AG04450 (cell line): ENCODE measurements around the gene ADNP2. TPM values are rescaled to one million over a fixed set of nuclear protein-coding genes. Genes with fewer than 3 reads are reported as not detected.

ENCODE experiments used
- CTCF ChIA-PET: fragments of 300-600, 350-600 bp; formaldehyde crosslinking; extraction: SDS; loops from one replicate; lab custom pipeline; 2022; ENCODE audit warnings: antibody characterized with exemption, inconsistent platforms; lab: Charles Lee
- POLR2A ChIA-PET: fragments of 350-600 bp; formaldehyde crosslinking; extraction: SDS; loops from one replicate; lab custom pipeline; 2021; ENCODE audit warnings: antibody characterized with exemption, inconsistent platforms; lab: Yijun Ruan, JAX
- DNase-seq: peaks from one replicate; pipeline ENCODE4 v3.0.0-alpha.2; 2011; ENCODE audit warnings: low read depth, low spot score
- H3K27ac ChIP-seq: one replicate; pipeline ENCODE4 v1.5.1; 2012; ENCODE audit warnings: low read depth, low read length, control low read depth
- H3K27me3 ChIP-seq: one replicate; pipeline ENCODE4 v1.6.0; 2012; ENCODE audit warnings: low read length; ENCODE audit not compliant: control insufficient read depth, insufficient read depth
- H3K4me3 ChIP-seq: 2 replicates; pipeline ENCODE4 v1.5.1; 2011; ENCODE audit warnings: mild to moderate bottlenecking, low read depth, low read length, control low read depth
- H3K9me3 ChIP-seq: 2 replicates; pipeline ENCODE4 v1.5.1; 2012; ENCODE audit warnings: low read length; ENCODE audit not compliant: control insufficient read depth, insufficient read depth
- polyA plus RNA-seq: library from polyadenylated mRNA; depleted of rRNA; stranded (reverse); fragments of >200 nt; gene quantifications from 2 replicates; pipeline ENCODE4 v1.2.3, GENCODE V29; 2011
- TF ChIP-seq, protein P1 (sequence below): IDR thresholded peaks from 2 replicates; pipeline ENCODE4 v1.5.1; 2011; ENCODE audit warnings: low read depth, low read length, control low read depth, inconsistent platforms

Gene ADNP2
- polyA plus RNA-seq, 1 experiment, result 6.8 TPM

GRCh38 chr18:80167931-80168330 lies 58.9 kb downstream of the ADNP2 start:
- H3K27me3 ChIP-seq, result no peaks in the 10 kb centered on the region
- TF ChIP-seq, protein P1, sequence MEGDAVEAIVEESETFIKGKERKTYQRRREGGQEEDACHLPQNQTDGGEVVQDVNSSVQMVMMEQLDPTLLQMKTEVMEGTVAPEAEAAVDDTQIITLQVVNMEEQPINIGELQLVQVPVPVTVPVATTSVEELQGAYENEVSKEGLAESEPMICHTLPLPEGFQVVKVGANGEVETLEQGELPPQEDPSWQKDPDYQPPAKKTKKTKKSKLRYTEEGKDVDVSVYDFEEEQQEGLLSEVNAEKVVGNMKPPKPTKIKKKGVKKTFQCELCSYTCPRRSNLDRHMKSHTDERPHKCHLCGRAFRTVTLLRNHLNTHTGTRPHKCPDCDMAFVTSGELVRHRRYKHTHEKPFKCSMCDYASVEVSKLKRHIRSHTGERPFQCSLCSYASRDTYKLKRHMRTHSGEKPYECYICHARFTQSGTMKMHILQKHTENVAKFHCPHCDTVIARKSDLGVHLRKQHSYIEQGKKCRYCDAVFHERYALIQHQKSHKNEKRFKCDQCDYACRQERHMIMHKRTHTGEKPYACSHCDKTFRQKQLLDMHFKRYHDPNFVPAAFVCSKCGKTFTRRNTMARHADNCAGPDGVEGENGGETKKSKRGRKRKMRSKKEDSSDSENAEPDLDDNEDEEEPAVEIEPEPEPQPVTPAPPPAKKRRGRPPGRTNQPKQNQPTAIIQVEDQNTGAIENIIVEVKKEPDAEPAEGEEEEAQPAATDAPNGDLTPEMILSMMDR, result no peak
- peaks cover 23% of the 10 kb centered on the region for H3K9me3 ChIP-seq
- ChIA-PET POLR2A (no interaction called here), CTCF (interaction anchor here (1.6 to 2.1 kb wide), 2 partner anchors 9 to 11 kb away, joined by 6 to 7 read pairs; no protein-coding TSS in a partner anchor)
- no peak overlapping the region for H3K4me3 ChIP-seq
- H3K27ac ChIP-seq, result no peak overlapping the region
- no peak for DNase-seq

DNA sequence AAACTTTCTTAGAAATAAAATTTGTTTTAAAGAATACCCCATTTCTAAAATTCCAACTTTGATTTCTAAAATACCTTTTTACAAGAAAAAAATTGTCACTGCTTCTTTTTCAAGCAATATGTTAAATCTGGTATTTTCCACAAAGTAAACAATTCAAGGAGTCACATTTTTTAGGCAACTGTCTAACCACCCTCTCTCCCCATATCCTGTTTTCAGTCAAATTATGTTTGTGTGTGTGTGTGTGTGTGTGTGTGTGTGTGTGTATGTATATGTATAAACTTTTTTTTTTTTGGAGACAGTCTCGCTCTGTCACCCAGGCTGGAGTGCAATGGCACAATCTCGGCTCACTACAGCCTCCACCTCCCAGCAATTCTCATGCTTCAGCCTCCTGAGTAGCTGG lies 59.3 kb downstream of the ADNP2 start:
- DNase-seq, result no peak
- H3K27ac ChIP-seq, result no peak overlapping the region
- CTCF ChIA-PET, result interaction anchor here (0.6 to 2.1 kb wide), 4 partner anchors 9 to 88 kb away, joined by 3 to 7 read pairs (median 4); no protein-coding TSS in a partner anchor
- H3K4me3 ChIP-seq, result no peak overlapping the region
- TF ChIP-seq, protein P1, result no peak
- no peaks in the 10 kb centered on the region for H3K27me3 ChIP-seq
- POLR2A ChIA-PET, result no interaction called here
- H3K9me3 ChIP-seq, result peaks cover 18% of the 10 kb centered on the region

DNA sequence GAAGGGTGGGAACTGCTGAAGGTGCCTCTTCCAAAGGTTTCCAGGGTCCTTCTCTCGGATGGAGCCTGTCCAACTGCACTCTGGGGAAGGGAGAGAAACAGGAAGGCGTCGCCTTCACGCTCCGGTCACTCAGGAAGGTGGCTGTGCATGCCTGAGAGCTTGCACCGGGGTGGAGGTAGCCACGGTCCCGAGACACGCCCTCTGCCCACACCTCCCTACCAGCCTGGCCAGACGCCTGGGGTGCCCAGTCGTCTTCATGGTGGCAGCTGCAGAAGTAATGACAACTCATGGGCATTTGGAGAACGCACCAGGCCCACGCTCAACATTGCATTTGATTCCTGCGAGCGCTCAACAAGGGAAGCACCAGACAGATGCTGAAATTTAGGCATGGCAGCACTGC lies 59.9 kb downstream of the ADNP2 start:
- ChIA-PET POLR2A (no interaction called here), CTCF (interaction anchor here (0.6 to 3.3 kb wide), 6 partner anchors 10 to 88 kb away, joined by 3 to 29 read pairs (median 5); no protein-coding TSS in a partner anchor)
- H3K27ac ChIP-seq, result no peak overlapping the region

DNA sequence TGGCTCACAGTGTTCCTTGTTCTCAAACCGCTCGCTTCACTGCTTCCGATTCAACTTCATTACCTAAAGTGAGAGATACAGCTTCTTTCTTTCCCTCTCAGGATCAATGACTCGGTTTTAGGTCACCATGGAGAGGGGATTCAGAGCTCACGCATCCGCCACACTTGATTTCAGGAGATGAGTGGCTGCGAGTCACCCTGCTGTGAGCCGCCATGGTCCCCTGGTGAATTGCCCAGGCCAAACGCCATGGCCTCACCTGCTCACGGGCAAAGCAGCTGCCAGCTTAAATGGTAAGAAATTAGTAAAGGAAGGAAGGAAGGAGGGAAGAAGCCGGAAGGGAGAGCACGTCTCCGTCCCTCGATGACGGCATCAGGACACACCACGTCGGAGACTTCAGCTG lies 60.5 kb downstream of the ADNP2 start:
- H3K9me3 ChIP-seq, result peaks cover 6% of the 10 kb centered on the region
- no peaks in the 10 kb centered on the region for H3K27me3 ChIP-seq
- POLR2A ChIA-PET, result no interaction called here
- H3K27ac ChIP-seq, result no peak overlapping the region
- CTCF ChIA-PET, result interaction anchor here (1.1 to 3.3 kb wide), 9 partner anchors 11 to 87 kb away, joined by 3 to 29 read pairs (median 5); no protein-coding TSS in a partner anchor
- no peak for DNase-seq
- no peak overlapping the region for H3K4me3 ChIP-seq
- TF ChIP-seq, protein P1, result no peak

More for the DNA sequence above, 59.9 kb downstream of the ADNP2 start:
- Histone ChIP-seq H3K9me3 (peaks cover 13% of the 10 kb centered on the region), H3K27me3 (no peaks in the 10 kb centered on the region), H3K4me3 (no peak overlapping the region)
- TF ChIP-seq, protein P1, result no peak
- DNase-seq, result no peak

DNA sequence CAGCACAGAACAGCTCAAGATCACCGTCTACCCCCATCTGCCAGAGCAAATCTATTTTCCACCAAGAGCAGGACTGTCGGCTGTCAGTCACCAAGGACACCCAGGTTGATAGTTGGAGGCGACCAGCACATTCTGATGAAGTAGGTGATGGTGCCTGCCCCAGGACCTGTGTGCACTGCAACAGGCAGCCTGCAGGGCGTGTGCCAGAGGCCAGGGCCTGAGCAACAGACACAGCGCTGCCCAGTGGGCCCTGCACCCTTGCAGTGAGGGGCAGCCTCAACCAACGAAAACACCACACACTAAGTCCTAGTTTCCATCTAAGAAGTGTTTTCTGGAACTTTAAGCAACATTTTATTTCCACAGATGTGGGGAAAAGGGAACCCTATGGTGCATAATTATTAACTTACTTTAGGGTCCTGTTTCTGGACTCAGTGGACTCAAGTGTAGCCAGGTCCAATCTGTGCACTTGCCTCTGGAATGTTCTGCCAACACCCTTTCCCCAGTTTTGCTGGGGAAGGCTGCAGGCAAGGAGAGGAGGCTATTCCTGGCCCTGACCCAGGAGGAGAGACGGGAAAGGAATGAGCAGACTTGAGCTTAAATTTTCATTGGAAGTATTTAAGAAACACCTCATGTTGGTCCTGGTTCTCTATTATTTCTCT lies 61.5 kb downstream of the ADNP2 start:
- POLR2A ChIA-PET, result no interaction called here
- no peak for DNase-seq

More for the DNA sequence above, 61.5 kb downstream of the ADNP2 start:
- CTCF ChIA-PET, result interaction anchor here (0.7 to 3.3 kb wide), 17 partner anchors 8 to 86 kb away, joined by 3 to 29 read pairs (median 4); partner anchors contain the start of gene PARD6G
- H3K9me3 ChIP-seq, result peaks cover 2% of the 10 kb centered on the region
- no peak overlapping the region for H3K27ac ChIP-seq
- TF ChIP-seq, protein P1, result no peak
- no peak overlapping the region for H3K4me3 ChIP-seq
- no peaks in the 10 kb centered on the region for H3K27me3 ChIP-seq
